Stimulated activated CD4-positive, alpha-beta T cell treated with anti-CD3 and anti-CD28 coated beads, Interleukin-1b, Interleukin-23, amount 100 ng/mL, for 48 hours (primary cell): ENCODE results near the gene CSDE1.
A peak's percentile ranks its signal among the peaks of the same experiment; 100 is the strongest.

ENCODE experiments used
- DNase-seq: peaks from one replicate; pipeline ENCODE4 v3.0.0-alpha.2; 2020

Gene CSDE1

DNA sequence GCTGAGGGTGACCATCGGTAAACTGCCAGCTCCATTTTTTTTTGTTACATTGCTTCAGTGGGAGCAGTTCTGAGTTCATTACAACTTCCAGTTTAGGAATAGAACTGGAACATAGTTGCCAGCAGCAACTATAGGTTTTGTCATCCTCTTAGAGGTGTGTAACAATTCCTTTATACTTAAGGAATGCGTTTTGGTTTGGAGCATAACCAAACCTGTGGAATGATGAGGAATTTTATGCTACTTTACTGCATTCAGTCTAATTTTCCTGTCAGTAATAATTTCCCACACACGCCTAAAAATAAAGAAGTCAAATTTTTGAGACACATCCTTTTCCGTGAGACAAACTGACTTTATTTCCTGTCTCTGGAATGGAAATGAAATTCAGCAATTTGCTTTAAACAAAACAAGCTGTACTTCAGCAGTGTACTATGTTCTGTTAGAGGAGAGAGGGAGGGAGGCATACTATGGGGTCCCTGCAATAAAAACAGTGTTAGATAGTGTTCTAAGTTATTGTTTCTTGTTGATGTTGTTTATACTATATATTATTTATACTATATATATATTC is 57.7 kb downstream of the CSDE1 start:
- DNase-seq: no peak

DNA sequence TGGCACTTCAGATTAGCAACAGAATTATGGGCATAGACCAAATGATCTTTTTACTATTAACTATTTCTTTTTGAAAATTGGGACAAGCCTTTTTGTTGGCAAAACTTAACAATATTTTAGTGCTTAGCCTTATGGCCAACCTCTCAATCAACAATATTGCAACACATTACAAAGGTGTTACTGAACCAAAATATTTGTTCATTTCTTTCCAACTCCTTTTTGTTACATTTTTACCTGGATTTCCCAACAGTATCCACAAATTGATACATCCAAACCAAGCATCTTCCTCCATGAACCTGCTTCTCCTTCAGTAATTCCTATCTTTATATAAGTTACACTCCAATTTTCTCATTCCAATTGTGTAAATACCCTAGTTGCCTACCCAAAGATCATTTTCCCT is 61.0 kb downstream of the CSDE1 start:
- DNase-seq: no peak

DNA sequence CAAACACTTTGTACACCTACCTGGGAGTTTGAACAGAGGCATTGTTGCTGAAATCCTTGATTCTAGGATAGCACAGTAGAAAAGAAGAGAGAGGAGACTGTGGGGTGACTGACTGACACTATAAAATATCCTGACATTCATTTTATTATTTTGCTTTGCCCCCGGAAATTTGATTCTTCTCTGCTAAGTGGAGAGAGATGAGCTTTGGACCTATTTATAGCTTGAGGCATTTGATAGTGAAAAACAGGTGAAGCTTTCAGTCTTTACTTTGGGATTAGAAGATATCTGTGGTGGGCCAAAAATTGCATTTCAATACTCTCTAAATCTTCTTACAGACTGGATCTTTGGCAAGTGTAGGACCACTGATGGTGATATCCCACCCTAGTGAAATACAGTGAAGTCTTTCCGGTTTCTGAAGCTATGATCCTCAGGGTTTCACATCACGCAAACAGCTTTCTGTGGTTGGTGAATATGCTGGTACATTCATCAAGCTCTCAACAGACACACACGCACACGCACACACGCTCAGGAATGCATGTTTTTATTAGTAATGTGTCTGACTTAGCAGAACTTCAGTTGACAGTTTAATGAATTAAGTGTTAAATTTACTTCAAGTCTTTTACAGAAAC is 62.2 kb downstream of the CSDE1 start, which contains the start of gene AMPD1:
Gene AMPD1, minus strand, starts transcription at position 117 of the 629 bp plus-strand sequence. Its CDS starts 75 bp downstream, at position 42.
- no peak for DNase-seq

DNA sequence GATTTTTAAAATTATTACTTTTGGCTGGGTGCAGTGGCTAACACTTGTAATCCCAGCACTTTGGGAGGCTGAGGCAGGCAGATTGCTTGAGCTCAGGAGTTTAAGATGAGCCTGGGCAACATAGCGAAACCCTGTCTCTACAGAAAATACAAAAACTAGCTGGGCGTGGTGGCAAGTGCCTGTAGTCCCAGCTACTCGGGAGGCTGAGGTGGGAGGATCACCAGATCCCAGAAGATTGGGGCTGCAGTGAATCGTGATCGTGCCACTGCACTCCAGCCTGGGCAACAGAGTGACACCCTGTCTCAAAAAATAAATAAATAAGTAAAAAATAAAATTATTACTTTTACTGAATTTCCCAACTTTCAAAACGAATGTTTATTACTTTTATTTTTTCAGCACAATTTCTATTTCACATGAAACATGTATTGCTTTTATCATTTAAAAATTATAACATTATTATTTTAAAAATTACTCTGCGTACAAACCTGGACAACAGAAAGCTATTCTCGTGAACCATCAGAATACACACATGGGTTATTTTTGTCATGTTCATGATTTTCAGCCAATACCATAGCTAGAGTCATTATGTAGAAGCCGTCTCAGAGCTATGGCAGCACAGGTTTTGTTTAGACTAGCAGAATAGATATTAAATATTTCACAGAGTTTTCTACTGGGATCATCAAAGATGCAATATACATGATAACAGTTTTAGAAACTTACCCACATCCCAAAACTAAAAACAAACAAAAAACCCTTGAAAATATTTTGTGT is 63.1 kb downstream of the CSDE1 start:
- DNase-seq: no peak

DNA sequence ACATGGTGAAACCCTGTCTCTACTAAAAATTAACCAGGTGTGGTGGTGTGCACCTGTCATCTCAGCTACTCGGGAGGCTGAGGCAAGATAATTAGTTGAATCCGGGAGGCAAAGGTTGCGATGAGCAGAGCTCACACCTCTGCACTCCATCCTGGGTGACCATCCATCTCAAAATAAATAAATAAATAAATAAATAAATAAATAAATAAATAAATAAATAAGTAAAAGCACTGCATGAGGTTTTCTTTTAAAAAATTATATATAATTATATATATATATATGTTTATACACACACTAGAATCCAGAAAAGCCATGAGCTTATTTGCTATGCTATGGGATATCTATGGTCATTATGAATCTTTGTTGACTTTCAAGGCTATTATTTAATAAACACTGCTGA is 64.8 kb downstream of the CSDE1 start:
- no peak for DNase-seq

DNA sequence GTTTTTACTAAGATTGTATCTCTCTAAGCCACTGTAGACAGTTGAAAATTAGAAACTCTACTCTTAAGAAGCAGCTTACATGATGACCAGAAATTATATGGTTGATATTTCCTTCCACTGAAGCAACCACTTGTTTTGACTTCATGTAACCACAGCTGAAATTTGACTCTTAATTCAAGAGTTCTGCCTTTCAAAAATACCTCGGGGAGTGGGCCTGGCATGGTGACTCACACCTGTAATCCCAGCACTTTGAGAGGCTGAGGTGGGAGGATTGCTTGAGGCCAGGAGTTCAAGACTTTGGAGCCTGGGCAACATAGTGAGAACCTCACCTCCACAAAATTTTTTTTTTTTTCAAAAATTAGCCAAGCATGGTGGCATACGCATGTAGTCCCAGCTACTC is 66.7 kb downstream of the CSDE1 start:
- no peak for DNase-seq

DNA sequence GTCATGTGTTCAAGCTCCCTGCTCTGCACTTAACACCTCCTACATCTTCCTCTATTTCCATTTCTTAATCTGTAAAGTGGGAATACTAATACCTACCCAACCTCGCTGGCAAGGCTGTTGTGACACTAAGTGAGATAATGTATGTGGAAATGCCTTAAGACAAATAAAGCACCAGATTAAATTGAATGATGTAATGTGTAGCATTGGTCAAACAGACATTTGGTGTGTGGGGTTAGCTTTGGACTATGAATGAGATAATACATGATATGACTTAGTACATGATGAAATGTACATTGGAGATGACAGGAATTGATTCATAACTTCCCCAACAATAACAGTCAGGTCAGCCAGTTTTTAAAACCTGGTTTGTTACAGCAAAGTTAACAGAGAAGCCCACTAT is 67.6 kb downstream of the CSDE1 start:
- no peak for DNase-seq

DNA sequence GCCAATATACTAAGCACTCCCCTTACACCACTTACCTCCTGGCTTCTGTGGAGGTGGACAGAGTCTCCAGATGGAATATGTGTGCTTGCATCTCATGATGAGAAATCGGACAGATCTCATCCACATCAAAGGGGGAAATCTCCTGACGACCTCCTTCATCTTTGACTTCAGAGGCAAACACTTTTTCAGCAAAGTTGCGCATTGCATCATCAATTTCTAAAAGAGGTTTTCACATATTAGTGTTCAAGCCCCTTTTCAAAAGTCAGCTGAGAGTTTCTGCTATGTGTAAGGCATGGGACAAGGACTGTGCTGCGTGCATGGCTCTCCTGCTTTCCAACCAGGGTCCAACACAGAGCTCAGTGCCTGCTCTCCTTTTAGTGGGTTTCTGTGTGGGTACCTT is 69.3 kb downstream of the CSDE1 start:
- DNase-seq: no peak

DNA sequence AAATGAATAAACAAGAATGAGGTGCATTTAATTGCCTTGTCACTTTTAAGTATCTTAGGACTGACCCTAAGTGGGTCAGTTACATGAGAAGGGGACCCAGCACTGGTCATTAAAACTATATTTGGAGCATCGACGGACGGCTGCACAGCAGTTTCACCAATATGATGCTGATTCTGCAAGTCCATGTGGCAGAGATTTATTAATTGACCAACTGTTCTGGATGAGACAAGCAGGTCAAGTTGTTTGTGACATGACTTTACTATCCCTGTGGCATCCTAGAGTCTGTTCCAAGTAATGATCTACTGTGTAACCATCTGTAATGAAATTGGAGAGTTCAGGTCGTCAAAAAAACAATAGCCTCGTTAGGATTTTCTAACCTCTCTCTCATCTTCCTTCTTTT is 71.9 kb downstream of the CSDE1 start:
- DNase-seq: no peak

DNA sequence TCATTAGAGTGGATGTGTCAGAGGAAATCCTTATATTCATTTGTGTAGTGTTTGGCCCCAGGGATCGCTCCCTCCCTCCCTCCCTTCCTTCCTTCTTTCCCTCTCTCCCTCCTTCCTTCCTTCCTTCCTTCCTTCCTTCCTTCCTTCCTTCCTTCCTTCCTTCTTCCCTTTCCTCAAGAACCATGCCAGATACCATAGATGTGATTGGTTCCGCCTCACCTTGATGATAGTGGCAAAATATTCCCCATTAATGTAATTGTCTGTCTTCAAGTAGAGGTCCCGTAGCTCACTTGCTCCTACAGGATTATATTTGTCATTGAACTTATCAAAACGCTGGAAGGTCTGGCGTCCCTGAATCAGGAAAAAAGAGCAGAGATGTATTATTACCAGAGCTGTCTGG is 80.1 kb downstream of the CSDE1 start:
- no peak for DNase-seq

DNA sequence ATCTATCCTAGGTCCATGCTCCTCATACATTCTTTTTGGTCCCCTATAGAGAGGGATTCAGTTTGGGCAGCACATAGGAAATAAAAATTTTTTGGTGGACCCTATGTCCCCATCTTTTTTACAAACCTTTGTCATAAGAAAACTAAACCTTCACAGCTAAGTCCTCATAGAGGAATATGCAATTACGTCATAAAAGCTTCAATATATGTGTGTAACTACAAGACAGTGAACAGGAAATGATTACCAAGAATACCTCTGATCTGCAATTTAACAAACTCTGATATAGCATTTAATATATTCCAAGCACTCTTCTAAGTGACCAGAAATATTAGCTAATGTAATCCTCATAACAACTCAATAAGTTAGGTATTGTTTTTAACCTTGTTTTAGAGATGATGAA is 81.7 kb downstream of the CSDE1 start:
- DNase-seq: no peak

DNA sequence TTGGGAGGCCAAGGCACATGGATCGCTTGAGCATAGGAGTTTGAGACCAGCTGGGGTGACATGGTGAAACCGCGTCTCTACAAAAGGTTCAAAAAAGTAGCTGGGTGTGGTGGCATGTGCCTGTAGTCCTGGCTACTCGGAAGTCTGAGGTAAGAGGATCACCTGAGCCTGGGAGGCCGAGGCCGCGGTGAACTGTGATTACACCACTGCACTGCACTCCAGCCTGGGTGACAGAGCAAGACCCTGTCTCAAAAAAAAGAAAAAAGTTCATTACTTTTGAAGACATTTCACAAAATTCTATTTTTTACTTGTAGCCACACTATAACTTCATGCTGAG is 85.9 kb downstream of the CSDE1 start:
- no peak for DNase-seq

DNA sequence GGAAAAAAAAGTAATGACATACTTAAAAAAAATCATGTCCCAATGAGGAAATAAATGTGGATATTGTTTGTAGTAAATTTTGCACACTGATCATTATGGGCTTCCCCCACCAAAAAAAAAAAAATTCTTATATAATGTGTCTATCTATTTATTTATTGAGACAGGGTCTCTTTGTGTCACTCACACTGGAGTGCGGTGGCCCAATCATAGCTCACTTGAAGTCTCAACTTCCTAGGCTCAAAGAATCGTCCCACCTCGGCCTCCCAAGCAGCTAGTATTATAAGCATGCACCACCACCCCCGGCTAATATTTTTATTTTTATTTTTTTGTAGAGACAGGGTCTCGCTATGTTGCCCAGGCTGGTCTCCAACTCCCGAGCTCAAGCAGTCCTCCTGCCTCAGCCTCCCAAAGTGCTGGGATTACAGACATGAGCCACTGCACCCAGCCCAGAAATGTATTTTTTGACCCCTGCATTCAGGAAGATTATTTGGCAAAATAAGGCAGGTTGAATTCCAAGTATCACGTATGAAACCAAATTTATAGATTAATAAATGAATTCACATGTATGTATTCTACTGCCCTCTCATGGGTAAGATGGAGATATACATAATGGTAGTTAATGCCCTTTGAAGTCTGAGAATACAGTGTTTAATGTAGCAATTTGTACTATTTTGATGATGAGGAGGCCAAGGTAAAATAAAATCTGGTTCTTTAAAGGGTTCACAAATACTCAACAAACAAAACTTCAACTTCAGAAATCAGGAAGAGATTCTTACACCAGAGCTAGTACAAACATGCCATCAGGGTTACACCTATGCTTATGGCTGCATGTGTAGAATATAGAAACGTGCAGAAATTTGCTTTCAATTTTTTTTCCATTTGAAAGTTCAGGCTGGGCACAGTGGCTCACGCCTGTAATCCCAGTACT is 86.5 kb downstream of the CSDE1 start:
- no peak for DNase-seq

DNA sequence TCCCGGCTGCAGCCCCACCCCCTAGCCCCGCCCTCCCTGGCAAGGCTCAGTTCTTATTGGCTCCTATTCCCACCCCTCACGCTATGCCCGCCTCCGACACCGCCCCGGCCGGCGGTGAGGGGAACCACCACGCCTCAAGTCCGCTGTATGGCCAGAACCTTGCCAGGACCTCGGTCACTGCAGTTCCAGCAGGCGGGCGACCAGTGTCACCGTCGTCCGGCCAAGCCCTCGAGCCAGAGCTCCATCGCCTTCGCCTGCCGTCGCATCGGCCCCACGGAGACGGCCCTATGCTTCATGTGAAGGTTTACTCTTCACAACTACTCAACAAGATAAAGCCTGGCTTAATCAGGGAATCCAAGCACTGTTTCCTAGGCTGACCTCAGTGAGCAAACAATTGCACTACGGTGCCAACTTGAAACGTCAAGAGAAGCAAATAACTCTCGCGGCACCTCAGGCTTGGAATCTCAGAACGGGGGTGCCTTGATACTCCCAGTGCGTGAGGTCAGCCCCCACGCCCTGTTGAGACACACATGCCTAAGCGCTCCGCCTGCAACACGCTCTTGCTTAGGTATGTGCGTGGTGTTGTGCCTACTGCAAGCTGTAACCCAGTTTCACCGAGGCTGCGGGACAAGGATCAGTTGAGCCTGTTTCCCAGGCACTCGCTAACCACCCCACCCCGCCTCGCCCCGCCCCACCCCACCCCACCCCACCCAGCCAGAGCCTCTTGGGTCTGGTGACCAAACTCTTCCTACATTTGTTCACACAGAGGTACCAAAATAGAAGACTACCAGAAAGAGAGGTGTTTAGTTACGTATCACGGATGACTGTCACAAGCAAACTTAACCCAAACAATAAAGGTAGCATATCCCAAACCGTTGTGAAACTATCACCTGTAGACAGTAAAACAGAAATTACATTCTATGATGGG is 87.4 kb downstream of the CSDE1 start:
- DNase-seq: peak; percentile 81

DNA sequence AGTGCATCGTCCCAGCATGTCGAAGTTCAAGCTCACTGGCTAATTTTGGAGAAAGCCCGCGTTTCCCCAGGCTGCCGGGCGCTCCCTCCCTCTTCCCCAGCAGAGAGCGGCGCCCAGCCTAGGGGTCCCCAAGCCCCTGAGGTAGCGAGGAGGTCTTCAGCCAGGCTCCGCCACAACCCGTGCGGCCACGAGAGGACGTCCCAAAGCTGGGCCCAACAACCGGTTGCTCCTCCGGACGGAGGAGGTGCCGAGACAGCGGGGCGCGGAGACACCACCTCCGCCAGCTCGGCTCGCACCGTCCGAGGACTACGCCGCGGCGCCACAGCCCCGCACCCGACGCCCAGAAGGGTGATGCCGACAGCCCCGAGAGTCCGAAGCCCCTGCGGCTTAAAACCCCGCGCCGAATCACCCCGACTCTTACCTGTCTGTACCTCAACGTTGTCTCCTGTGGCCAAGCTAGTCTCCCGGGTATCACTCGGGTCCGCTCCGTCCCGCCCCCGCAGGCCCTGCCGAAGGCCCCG is 88.2 kb downstream of the CSDE1 start, which contains the start of gene DENND2C:
Gene DENND2C, minus strand, starts transcription at position 488 of the 521 bp plus-strand sequence. CDS start 44,065 bp downstream, outside the sequence.
- DNase-seq: no peak

DNA sequence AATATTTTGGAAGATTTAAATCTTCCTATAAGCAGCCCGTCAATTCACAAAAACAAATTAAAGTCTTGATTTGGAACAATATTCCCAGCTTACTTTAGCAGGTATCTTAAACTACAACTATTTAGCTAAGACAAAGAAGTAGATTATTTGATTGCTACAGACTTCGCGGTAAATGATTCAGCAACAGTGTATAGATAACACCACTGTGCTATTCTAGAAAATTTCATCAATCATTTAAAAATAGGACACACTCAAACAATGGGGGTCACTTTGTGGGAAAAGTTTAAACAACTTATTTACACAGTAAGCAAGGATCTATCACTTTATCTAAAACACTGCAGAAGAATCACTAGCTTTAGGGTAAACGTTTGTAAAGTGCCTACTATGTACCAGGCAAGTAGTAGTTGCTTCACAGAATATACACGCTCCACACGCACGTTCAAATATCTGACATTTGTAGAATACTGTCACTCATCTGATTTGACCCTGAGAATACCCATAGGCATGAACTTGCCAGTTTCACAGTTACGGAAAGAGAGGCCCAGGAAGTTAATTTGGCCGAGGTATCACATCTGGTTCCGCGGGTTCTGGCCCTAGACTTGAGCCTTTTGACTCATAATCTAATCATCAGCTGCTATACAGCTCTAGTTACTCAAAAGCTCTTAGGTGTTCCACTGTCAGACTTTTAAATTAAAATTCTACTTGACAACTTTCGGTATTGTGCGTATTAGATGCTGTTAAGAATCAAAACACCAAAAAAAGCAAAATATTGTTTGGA is 88.8 kb downstream of the CSDE1 start:
- DNase-seq: peak; percentile 2

DNA sequence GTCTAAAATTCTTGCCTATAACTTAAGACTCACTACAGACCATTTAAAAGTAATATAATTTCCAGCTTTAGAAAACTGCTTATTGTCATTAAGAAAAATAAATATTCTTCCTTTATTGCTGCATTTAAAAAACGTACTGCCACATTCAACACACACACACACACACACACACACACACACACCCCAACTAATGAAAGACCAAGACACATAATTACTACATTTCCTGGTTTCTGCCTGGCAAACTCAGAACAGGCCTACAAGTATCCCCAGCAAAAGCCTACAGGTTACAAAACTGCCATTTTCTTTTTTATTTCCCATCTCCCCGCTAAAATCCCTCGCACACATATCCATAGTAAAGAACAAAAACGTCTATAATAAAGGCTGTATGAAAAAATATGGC is 89.4 kb downstream of the CSDE1 start:
- no peak for DNase-seq

DNA sequence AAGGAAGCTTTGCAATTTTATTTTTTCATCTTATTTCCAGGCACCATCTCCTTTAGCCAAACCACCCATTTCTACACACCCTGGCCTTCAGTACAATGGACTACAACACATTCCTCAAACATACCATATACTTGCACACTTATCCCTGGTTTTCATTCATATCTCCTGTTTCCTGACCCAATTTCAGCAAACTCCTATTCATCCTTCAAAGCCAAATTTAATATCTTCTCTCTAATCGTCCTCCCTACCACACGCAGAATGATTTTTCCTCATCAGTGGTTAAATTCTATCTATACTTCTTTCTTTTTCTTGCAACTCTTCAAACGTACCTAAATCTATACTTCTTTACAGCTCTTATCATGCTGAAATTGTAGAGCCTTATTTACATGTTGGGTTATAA is 90.8 kb downstream of the CSDE1 start:
- DNase-seq: no peak
